ENCODE measurements around the gene CAMP.

GRCh38 chr3:48187579-48188265 is 35.6 kb upstream of the CAMP start:
- no peak for TF ChIP-seq FOXP2 (optimal IDR thresholded peaks at IDR 0.05; ENCODE audit: control extremely low read depth, extremely low read length, insufficient read depth)
- no peak for TF ChIP-seq EZH2 (IDR thresholded peaks at IDR 0.05)
